Right lobe of liver (tissue), 4 donors: ENCODE measurements around the gene COPS7A.

Source experiments
- CTCF ChIP-seq, 4 donors: fragments of 200-600 bp in 3 of 4; fragments of 450-650 bp in 1 of 4; IDR thresholded peaks; one replicate each; pipeline versions ENCODE4 v1.5.1 to v1.8.0; 2016 to 2022; ENCODE audit warnings: antibody characterized with exemption in 4 of 4, mild to moderate bottlenecking in 2 of 4
- POLR2A ChIP-seq: fragments of 450-650 bp; IDR thresholded peaks from one replicate; pipeline ENCODE4 v1.6.1; 2017; ENCODE audit warnings: antibody characterized with exemption, mild to moderate bottlenecking
- donor health status: DM: no; HTN: no; CAD: no.
- donor health status: DM: no; HTN: no; CAD: no.
- donor health status: DM: no; HTN: yes; CAD: no.

- TF ChIP-seq CTCF (IDR thresholded peaks at IDR 0.05) (no peak), POLR2A (no peak)
Measured at GRCh38 chr12:6750506-6750905, 26.7 kb downstream of the COPS7A start.
